T-cell (primary cell): ENCODE results near the gene ZNF486. TPM values are rescaled to one million over a fixed set of nuclear protein-coding genes. Genes with fewer than 3 reads are reported as not detected.

Experiments
- total RNA-seq, 35 experiments: library from RNA in 6 of 35; stranded (reverse) in 6 of 35; fragments of 120-200 nt in 1 of 35; gene quantifications; one replicate each; pipeline versions ENCODE4 v1.2.1 to v1.2.4 and lab custom pipeline; 2013 to 2026

ZNF486 gene
- total RNA-seq, 5 donors from 2014 or later (not counting 1 experiment from before 2014, with no cell fraction given), result 5.0 to 8.6 (median 7.6) TPM

Other genes starting within 250 kb of the ZNF486 start
- gene ZNF682, start 127.7 kb upstream of the ZNF486 start, total RNA-seq, result 10 to 100 TPM in 2 of 5 donors, 1 to 10 TPM in 3; 7.5 to 14.4 (median 9.0) TPM
- 1 to 10 TPM; 3.7 to 4.8 (median 4.1) TPM for gene ZNF90, start 89.2 kb upstream of the ZNF486 start, total RNA-seq